GM20000 (cell line): ENCODE data around the gene PLD2.

Experiments
- DNase-seq: peaks from one replicate; pipeline ENCODE4 v3.0.0; 2012; ENCODE audit warnings: low spot score
- CTCF ChIP-seq: IDR thresholded peaks from 2 replicates; pipeline ENCODE4 v1.5.1; 2012; ENCODE audit warnings: mild to moderate bottlenecking, control low read depth; ENCODE audit errors: extremely low read depth, missing control alignments

PLD2 gene

GRCh38 chr17:4842376-4842775 lies 35.4 kb downstream of the PLD2 start:
- TF ChIP-seq CTCF, result no peak
- DNase-seq, result no peak

GRCh38 chr17:4843321-4844000 lies 36.5 kb downstream of the PLD2 start:
- TF ChIP-seq CTCF, result no peak
- no peak for DNase-seq

GRCh38 chr17:4845118-4845517 lies 38.2 kb downstream of the PLD2 start:
- no peak for DNase-seq

GRCh38 chr17:4846635-4847390 lies 39.9 kb downstream of the PLD2 start:
- no peak for TF ChIP-seq CTCF
- DNase-seq, result no peak

More at GRCh38 chr17:4845118-4845517, 38.2 kb downstream of the PLD2 start:
- TF ChIP-seq CTCF, result no peak

GRCh38 chr17:4849011-4849536 lies 42.1 kb downstream of the PLD2 start:
- no peak for TF ChIP-seq CTCF
- no peak for DNase-seq

GRCh38 chr17:4850246-4850645 lies 43.3 kb downstream of the PLD2 start:
- no peak for DNase-seq
- TF ChIP-seq CTCF, result no peak

GRCh38 chr17:4851084-4851483 lies 44.1 kb downstream of the PLD2 start:
- no peak for TF ChIP-seq CTCF
- no peak for DNase-seq
